ENCODE data around the gene RNF26.

RNF26 gene

DNA sequence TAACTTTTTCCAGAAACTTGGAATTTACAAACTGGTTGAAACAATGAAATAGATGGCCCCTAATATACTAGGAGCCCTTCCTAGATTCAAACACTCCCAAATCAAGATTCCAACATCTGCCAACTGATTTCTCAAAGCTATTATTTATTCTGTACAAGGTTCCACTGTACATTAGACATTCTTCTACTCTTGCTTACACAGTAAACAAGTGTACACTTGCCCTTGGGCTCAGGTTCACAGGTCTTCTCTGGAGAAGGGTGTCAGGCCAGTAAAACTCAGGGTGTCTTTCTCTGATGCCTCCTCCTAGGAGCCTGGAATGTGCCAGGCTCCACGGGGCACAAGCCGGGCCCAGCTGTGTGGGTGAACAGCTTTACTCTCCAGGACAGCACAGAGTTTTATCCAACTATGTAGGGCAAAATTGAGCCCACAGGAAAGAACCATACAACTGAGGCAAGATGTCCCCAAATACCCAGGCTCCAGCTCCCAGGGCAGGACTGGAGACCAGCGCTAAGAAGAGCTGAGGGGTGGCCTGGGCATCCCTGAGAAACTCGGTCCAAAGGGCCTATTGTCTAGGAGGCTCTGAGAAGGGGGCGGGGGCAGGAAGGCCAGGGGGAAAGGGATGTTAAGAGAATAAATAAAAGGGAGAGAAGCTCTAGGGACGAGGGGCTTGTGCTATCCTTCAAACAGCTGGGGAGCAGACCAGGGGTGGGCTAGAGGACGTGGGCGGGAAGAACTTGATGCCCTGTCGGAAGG is 20.9 kb downstream of the RNF26 start:
- no peak for DNase-seq (ENCODE audit: low read depth in 2 of 2)

- DNase-seq (ENCODE audit: low read depth in 2 of 2): peak; percentile 53 to 69
Observed at GRCh38 chr11:119356349-119357031, 22.2 kb downstream of the RNF26 start.

DNA sequence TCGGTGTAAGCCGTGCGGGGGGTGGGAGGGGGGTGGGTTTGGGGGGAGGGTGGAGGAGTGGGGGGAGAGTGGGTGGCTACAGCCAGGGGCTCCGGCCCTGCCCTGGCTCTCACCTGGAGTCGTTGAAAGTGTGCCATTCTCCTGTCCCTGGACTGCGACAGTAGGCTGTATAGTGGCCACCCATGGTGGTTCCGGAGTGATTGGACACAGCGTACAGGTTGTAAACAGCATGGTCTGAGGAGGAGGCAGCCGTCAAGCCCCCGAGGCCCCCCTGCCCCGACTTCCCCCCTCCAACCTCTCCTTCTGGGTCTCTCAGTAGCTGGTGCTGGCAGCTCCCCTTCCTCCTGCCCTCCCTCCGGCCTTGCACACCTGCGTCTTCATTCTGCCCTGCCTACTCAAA is 22.7 kb downstream of the RNF26 start:
- DNase-seq (ENCODE audit: low read depth in 2 of 2): no peak

DNA sequence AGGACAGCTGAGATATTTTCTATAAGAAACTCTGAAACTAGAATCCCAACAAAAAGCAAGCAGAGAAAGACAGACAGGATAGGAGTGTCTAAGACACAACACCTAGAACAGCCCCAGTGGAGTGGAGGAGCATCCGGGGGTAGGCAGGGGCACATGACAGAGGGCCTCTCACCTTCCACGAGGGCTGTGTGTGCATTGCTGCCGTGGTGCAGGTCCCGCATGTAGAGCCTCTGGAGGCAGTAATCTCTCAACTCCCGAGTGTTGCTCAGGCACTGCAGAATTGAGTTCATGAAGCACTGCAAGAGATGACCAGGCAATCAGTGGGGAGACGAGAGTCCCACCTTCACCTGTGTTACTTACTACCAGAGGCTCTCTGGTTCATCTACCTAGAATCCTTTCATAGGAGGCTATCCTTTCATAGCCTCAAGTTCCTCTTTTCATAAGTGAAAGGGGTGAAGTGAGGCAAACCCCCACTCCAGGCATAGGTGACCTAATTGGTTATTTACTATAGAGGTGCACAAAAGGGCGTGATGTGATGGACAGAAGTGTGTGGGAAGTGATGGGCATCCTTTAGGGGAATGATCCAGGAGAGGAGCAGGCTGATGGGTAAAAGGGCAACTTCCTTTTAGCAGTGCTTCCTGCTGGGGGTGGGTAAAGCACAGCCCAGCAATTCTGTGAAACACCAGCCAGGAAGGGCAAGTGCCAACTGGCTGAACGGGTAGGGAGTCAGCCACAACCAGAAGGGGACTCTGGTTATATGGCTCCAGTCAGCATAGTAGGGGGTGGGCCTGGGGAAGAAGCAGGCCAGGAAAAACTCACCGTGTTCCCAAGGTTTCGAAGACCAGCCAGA is 25.3 kb downstream of the RNF26 start:
- no peak for DNase-seq (ENCODE audit: low read depth in 2 of 2)

DNA sequence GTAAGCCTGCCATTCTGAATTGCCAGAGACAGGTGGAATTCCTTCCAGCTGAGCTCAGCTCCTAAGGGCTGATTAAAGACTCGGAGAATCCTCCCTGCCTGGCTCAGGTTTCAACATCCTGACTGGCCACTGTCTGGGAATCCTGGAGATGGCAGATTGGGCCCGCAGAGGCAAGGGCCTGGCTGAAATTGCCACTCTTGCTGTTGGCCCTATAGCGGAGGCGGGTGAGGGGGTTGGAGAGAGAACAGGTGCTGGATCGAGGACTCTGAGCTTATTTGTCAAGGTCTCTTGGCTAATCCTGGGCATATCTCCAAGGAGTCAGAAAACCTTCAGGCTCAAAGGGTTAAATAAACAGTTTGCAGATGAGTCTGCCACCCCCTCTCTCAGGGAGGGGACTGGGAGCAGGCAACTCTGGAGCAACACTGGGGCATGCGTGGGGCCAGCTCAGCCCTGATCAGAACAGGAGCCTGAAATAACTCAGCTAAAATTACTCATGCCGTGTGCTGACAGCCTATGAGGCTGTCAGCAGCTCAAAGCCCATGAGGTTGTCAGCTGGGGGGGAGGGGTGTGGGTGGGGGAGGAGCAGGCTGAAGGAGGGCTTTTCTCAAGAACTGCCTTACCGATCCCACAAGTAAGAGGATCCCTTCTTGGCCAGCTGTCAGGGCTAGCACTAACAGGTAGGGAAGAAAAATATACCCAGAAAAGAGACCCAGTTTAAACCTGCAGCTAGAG is 26.9 kb downstream of the RNF26 start:
- peak; percentile 26 to 40 for DNase-seq (ENCODE audit: low read depth in 2 of 2)

DNA sequence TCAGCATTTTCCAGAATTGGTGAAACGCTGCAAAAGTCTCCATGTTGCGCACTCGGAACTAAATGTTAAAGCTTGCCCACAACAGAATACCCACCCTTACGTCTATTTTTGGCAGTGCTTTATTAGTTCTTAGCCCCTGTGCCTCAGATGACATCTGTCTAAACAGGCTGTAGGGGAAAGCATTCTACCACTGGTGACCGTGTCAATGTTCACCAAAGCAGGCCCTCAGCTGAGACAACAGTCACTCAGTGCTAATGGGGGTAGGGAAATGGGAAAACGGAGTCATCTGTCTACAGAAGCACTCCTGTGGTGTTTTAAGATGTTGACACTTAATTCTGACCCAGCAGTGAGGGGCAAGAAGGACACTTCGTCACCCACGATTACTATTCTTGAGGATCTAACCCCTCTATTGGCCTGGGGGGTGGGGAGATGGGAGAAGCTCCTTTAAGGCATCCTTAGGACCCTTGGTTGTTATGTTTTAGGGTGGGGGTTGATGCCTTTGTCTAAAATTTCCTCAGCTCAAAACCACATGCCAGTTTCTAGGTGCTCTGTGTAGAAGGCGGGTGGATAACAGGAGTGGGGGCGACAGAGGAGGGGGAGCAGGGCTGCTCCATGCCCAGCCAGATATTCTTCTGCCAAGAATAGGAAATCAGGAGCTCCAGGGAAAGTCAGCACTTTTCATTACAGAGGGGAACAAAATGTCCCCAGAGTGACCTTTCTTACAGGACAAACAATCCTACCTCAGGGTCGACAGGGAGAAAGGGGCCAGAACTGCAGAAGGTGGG is 27.8 kb downstream of the RNF26 start:
- DNase-seq (ENCODE audit: low read depth in 2 of 2): no peak

- DNase-seq (ENCODE audit: low read depth in 2 of 2): no peak
Observed at GRCh38 chr11:119362741-119363080, 28.4 kb downstream of the RNF26 start.

- no peak for DNase-seq (ENCODE audit: low read depth in 2 of 2)
Observed at GRCh38 chr11:119363081-119363850, 28.9 kb downstream of the RNF26 start.

DNA sequence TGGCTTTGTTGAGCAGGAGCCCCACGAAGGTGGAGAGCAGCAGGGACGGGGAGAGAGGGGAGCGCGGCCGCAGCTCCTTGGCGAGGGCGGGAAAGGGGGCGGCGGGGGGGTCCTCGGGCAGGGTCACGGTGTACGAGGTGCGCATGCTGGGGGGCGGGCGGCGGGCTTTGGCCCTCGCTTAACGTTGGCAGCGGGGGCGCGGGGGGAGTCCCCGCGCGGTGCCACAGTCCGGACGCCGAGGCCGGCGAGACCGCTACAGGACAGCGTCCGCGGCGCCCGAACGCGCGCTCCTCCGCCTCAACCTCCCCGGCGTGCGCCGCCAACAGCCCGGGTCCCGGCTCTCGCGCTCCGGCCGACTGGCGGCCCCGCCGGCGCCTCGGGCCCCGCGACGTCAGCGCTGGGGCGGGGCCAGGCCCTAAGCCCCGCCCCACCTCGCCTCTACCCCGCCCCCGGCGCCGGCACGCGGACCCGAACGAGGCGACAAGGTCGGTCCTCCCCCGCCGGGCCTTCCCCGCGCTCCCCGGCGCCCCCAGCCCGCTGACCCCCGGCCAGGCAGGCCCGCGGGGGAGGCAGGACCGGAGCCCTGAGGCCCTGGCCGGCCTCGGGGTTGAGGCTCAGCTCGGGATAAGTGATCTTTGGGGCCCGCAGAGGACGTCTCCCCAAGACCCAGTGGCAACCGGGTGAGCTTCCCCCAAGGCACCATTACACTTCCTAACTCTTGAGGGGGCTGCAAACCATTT is 29.7 kb downstream of the RNF26 start:
- peak in 1 of 2 donors; percentile 38 for DNase-seq (ENCODE audit: low read depth in 2 of 2)

- no peak for DNase-seq (ENCODE audit: low read depth in 2 of 2)
Observed at GRCh38 chr11:119365071-119365591, 30.8 kb downstream of the RNF26 start.

DNA sequence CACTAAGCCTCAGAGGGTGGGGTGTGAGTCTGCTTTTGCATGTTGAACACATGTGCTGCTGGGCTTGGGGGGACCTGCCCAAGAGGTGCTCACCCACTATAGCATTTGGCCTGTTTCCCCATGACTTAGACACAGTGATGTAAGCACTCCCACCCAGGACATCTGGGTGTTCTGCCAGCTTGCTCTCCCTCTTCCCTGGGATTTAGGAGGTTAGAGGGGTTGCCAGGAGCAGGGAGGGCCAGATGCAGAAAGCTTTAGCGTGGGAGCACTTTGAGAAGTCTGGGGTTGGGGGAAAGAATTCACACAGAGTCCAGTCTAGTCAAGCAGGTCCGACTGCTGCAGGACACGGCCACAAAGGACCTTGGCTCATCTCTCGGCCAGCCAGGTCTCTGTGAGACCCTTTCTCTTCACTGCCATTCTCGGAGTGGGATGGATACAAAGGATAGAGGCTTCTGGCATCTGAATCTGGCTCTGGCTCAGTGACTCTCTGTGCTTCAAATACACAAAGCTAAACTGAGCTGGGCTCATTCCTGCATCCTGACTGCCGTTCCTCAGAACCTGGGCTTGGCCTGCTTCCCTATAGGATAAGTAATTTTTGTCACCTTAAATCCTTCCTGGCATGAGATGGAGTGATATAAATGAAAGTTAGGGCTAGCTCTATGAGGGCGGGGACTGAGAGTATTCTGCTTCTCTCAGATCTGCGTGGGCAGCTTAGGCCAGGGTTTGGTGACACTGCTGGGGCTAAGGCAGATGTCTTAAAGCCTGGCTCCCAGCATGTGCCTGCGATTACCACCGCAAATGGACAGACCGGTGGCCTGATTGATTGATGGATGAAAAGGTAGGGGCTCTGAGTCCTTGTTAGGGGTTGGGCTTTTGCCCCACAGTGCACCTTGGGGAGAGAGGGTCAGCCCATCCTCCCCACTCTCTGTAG is 32.6 kb downstream of the RNF26 start:
- DNase-seq (ENCODE audit: low read depth in 2 of 2): no peak

GRCh38 chr11:119367661-119368120 is 33.4 kb downstream of the RNF26 start:
- no peak for DNase-seq (ENCODE audit: low read depth in 2 of 2)

GRCh38 chr11:119368121-119369034 is 34.1 kb downstream of the RNF26 start:
- DNase-seq (ENCODE audit: low read depth in 2 of 2): no peak

GRCh38 chr11:119369132-119369925 is 35.0 kb downstream of the RNF26 start:
- DNase-seq (ENCODE audit: low read depth in 2 of 2): no peak

DNA sequence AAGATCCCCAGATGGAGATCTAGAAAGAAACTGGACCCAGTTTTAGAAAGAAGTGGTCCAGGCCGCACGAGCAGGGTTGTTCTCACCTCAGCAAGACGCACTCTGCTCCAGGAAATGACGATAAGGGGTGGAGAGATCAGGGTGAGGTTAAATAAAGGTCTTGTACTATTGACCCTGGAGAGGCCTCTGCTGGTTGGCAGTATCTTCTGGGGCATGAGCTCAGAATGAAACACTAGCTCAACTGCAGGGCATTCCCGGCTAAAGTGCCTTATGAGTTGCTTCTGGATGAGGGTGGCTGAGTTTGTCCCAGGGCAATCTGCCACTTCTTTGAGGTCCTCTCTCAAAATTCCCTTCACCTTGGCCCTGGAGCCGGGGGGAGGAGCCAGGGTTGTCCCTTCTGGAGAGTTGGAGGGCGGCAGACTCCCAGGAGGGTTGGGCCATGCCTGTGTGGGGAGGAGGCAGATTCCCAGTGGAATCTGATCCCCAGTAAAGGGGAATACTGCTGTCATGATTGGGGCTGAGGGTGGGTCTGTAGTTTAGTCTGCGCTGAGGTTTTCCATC is 36.2 kb downstream of the RNF26 start:
- no peak for DNase-seq (ENCODE audit: low read depth in 2 of 2)

- no peak for DNase-seq (ENCODE audit: low read depth in 2 of 2)
Observed at GRCh38 chr11:119371067-119371601, 36.8 kb downstream of the RNF26 start.

Data from activated CD4-positive, alpha-beta T cell treated with anti-CD3 and anti-CD28 coated beads for 24 hours (primary cell).